SK-N-SH (cell line): ENCODE data around the gene VASN. TPM values are rescaled to one million over a fixed set of nuclear protein-coding genes. Genes with fewer than 3 reads are reported as not detected.

Source experiments
- CTCF ChIA-PET: fragments of 300-600, 350-600 bp; formaldehyde crosslinking; extraction: SDS; loops from one replicate; lab custom pipeline; 2021; lab: Yijun Ruan, JAX
- POLR2A ChIA-PET: fragments of 350-600 bp; sonication (Branson Sonifier 250); formaldehyde crosslinking; extraction: SDS; loops from one replicate; lab custom pipeline; 2020; ENCODE audit warnings: antibody characterized with exemption, inconsistent platforms; lab: Yijun Ruan, JAX
- DNase-seq: peaks from one replicate; pipeline ENCODE4 v3.0.0; 2012
- H2AFZ ChIP-seq: fragments of 200-600 bp; sonication (generic); 2 replicates; pipeline ENCODE4 v1.8.1; 2016; ENCODE audit warnings: antibody characterized with exemption, mild to moderate bottlenecking, low read depth
- H3F3A ChIP-seq: fragments of 200-600 bp; sonication (generic); replicated peaks from 2 replicates; pipeline ENCODE3; 2016; ENCODE audit warnings: antibody characterized with exemption, mild to moderate bottlenecking; ENCODE audit not compliant: insufficient read depth
- H3K27ac ChIP-seq, 2 experiments: fragments of 200-500 bp in 1 of 2; fragments of 200-600 bp in 1 of 2; sonication (Bioruptor generic) in 1 of 2; sonication (generic), shearing (Covaris generic) in 1 of 2; 2 replicates each; pipeline versions ENCODE4 v1.5.1 to v1.6.1; 2014 to 2016; ENCODE audit warnings: low read depth in 2 of 2, inconsistent platforms in 1 of 2, low read length in 1 of 2, mild to moderate bottlenecking in 1 of 2, mixed read lengths in 1 of 2
- H3K27me3 ChIP-seq: fragments of 200-600 bp; sonication (generic), shearing (Covaris generic); 2 replicates; pipeline ENCODE4 v1.6.1; 2016; ENCODE audit warnings: mixed run types; ENCODE audit not compliant: insufficient read depth
- H3K36me3 ChIP-seq, 2 experiments: fragments of 200-500 bp in 1 of 2; fragments of 200-600 bp in 1 of 2; sonication (Bioruptor generic) in 1 of 2; sonication (generic) in 1 of 2; replicated peaks in 1 of 2; 2 replicates each; pipeline versions ENCODE3 to v1.5.1; 2014 to 2016; ENCODE audit warnings: low read length in 1 of 2, mild to moderate bottlenecking in 1 of 2; ENCODE audit not compliant: insufficient read depth in 2 of 2, control insufficient read depth in 1 of 2
- H3K4me1 ChIP-seq, 2 experiments: fragments of 200-500 bp in 1 of 2; fragments of 200-600 bp in 1 of 2; sonication (Bioruptor generic) in 1 of 2; sonication (generic), shearing (Covaris generic) in 1 of 2; 2 replicates each; pipeline versions ENCODE4 v1.5.1 to v1.6.1; 2014 to 2016; ENCODE audit warnings: low read depth in 1 of 2, low read length in 1 of 2, mixed run types in 1 of 2; ENCODE audit not compliant: insufficient read depth in 2 of 2, control insufficient read depth in 1 of 2
- H3K4me2 ChIP-seq: fragments of 200-600 bp; sonication (generic), shearing (Covaris generic); 2 replicates; pipeline ENCODE4 v1.6.1; 2017; ENCODE audit warnings: mixed run types
- H3K4me3 ChIP-seq, 2 experiments: fragments of 200-500 bp in 1 of 2; fragments of 200-600 bp in 1 of 2; sonication (Bioruptor generic) in 1 of 2; sonication (generic), shearing (Covaris generic) in 1 of 2; 2 replicates each; pipeline versions ENCODE4 v1.5.1 to v1.8.1; 2014 to 2016; ENCODE audit warnings: low read depth in 2 of 2, inconsistent platforms in 1 of 2, low read length in 1 of 2, mild to moderate bottlenecking in 1 of 2, mixed read lengths in 1 of 2, moderate library complexity in 1 of 2
- H3K79me2 ChIP-seq: fragments of 200-600 bp; sonication (generic); 2 replicates; pipeline ENCODE4 v1.8.1; 2017; ENCODE audit warnings: mild to moderate bottlenecking; ENCODE audit not compliant: insufficient read depth
- H3K9ac ChIP-seq: fragments of 200-600 bp; sonication (generic); 2 replicates; pipeline ENCODE4 v1.6.1; 2017; ENCODE audit warnings: mixed run types
- H3K9me2 ChIP-seq: fragments of 200-600 bp; sonication (generic); 2 replicates; pipeline ENCODE4 v1.6.1; 2017; ENCODE audit warnings: mixed run types
- H3K9me3 ChIP-seq: fragments of 200-600 bp; sonication (generic); 2 replicates; pipeline ENCODE4 v1.6.1; 2017; ENCODE audit warnings: mixed run types, mild to moderate bottlenecking, moderate library complexity
- H4K20me1 ChIP-seq: fragments of 200-600 bp; sonication (generic); 2 replicates; pipeline ENCODE4 v1.6.1; 2017; ENCODE audit warnings: mild to moderate bottlenecking, mixed run types; ENCODE audit not compliant: insufficient read depth
- FOXM1 ChIP-seq: IDR thresholded peaks from 2 replicates; pipeline ENCODE4 v1.4.0; 2012; ENCODE audit warnings: low read depth, mild to moderate bottlenecking
- GABPA ChIP-seq: IDR thresholded peaks from 2 replicates; pipeline ENCODE4 v1.4.0; 2012; ENCODE audit warnings: low read depth, mild to moderate bottlenecking
- GATA2 ChIP-seq: sonication (generic); formaldehyde crosslinking; IDR thresholded peaks from 2 replicates; pipeline ENCODE4 v1.5.0; 2020; ENCODE audit warnings: mild to moderate bottlenecking, missing genetic modification reagents
- MEF2A ChIP-seq: IDR thresholded peaks from 2 replicates; pipeline ENCODE4 v1.4.0; 2012; ENCODE audit warnings: low read depth, borderline replicate concordance
- NFIC ChIP-seq: IDR thresholded peaks from 2 replicates; pipeline ENCODE4 v1.4.0; 2012; ENCODE audit warnings: borderline replicate concordance
- PBX3 ChIP-seq: IDR thresholded peaks from 2 replicates; pipeline ENCODE4; 2012
- POLR2AphosphoS5 ChIP-seq: IDR thresholded peaks from 2 replicates; pipeline ENCODE4 v1.6.1; 2012; ENCODE audit warnings: low read depth, low read length
- RAD21 ChIP-seq: IDR thresholded peaks from 2 replicates; pipeline ENCODE4 v1.6.1; 2012; ENCODE audit warnings: mild to moderate bottlenecking, low read length
- RCOR1 ChIP-seq: fragments of 150-350 bp; IDR thresholded peaks from 2 replicates; pipeline ENCODE4 v1.6.1; 2017; ENCODE audit warnings: antibody characterized with exemption, low read length
- RXRA ChIP-seq: IDR thresholded peaks from 2 replicates; pipeline ENCODE4 v1.4.0; 2012; ENCODE audit warnings: low read depth, mild to moderate bottlenecking, borderline replicate concordance
- SMC3 ChIP-seq: IDR thresholded peaks from 2 replicates; pipeline ENCODE4 v1.6.1; 2012; ENCODE audit warnings: low read depth, low read length, improper control_type of control experiment
- TAF1 ChIP-seq: IDR thresholded peaks from 2 replicates; pipeline ENCODE4 v1.6.1; 2012; ENCODE audit warnings: low read depth, mild to moderate bottlenecking, low read length, moderate library complexity, borderline replicate concordance
- TCF12 ChIP-seq: IDR thresholded peaks from 2 replicates; pipeline ENCODE4 v1.4.0; 2012
- TEAD4 ChIP-seq: IDR thresholded peaks from 2 replicates; pipeline ENCODE4 v1.4.0; 2012; ENCODE audit warnings: mild to moderate bottlenecking, borderline replicate concordance; ENCODE audit not compliant: insufficient read depth
- USF2 ChIP-seq: fragments of 150-350 bp; IDR thresholded peaks from 2 replicates; pipeline ENCODE4 v1.6.1; 2017; ENCODE audit warnings: antibody characterized with exemption, low read length, low read depth, borderline replicate concordance
- YY1 ChIP-seq: IDR thresholded peaks from 2 replicates; pipeline ENCODE4 v1.4.0; 2012; ENCODE audit warnings: low read depth, mild to moderate bottlenecking
- WGBS: methylation state at CpG from one replicate; pipeline ENCODE4 v1.1.6; 2017; ENCODE audit warnings: low lambda C conversion rate; 5-methylcytosine and 5-hydroxymethylcytosine counted together
- polyA plus RNA-seq, 3 experiments: library from polyadenylated mRNA; depleted of rRNA; stranded (reverse); fragments of >200 nt; gene quantifications; 2 replicates each; pipeline ENCODE4 v1.2.3, GENCODE V29; 2012
- TF ChIP-seq, protein P1 (sequence below): IDR thresholded peaks from 2 replicates; pipeline ENCODE4 v1.4.0; 2012; ENCODE audit warnings: low read depth, borderline replicate concordance
- TF ChIP-seq, protein P2 (sequence below): IDR thresholded peaks from 2 replicates; pipeline ENCODE4 v1.4.0; 2012; ENCODE audit warnings: low read depth
- TF ChIP-seq, protein P3 (sequence below): fragments of 150-350 bp; IDR thresholded peaks from 2 replicates; pipeline ENCODE4 v1.6.1; 2016; ENCODE audit warnings: mild to moderate bottlenecking, low read depth, low read length

The VASN gene
- polyA plus RNA-seq, 1 of the 3 experiments (the other 2 are of a cell fraction): 37.4 TPM

GRCh38 chr16:4337540-4338088 lies 34.0 kb upstream of the VASN start:
- 96% methylated on average over 3 of the region's 12 CpGs for WGBS
- Histone ChIP-seq H3K27ac (no peak overlapping the region), H3K9me2 (no peaks in the 10 kb centered on the region), H3K4me2 (no peak overlapping the region), H3K9ac (no peak overlapping the region), H3K79me2 (peaks cover 21% of the 10 kb centered on the region), H4K20me1 (no peaks in the 10 kb centered on the region), H2AFZ (no peak overlapping the region), H3K36me3 (peaks cover 3 to 53% of the 10 kb centered on the region in 2 experiments), H3K27me3 (no peaks in the 10 kb centered on the region), H3K4me1 (peaks cover 0 to 19% of the 10 kb centered on the region in 2 experiments; a peak in 1 of 4 replicates), H3F3A (peaks cover 3% of the 10 kb centered on the region), H3K9me3 (no peaks in the 10 kb centered on the region), H3K4me3 (no peak overlapping the region)
- ChIA-PET CTCF (interaction anchor here (1.0 to 10.6 kb wide), 7 partner anchors 8 to 355 kb away, joined by 3 to 153 read pairs (median 4); partner anchors contain the start of gene PAM16), POLR2A (interaction anchor here (0.8 kb wide), 1 partner anchor 84 kb away, joined by 3 read pairs; no protein-coding TSS in a partner anchor)
- DNase-seq: no peak
- TF ChIP-seq RXRA (no peak), GABPA (no peak), TAF1 (no peak), PBX3 (no peak), RCOR1 (no peak), FOXM1 (no peak), MEF2A (no peak), TEAD4 (no peak), NFIC (no peak), USF2 (no peak)
- TF ChIP-seq, protein P1, sequence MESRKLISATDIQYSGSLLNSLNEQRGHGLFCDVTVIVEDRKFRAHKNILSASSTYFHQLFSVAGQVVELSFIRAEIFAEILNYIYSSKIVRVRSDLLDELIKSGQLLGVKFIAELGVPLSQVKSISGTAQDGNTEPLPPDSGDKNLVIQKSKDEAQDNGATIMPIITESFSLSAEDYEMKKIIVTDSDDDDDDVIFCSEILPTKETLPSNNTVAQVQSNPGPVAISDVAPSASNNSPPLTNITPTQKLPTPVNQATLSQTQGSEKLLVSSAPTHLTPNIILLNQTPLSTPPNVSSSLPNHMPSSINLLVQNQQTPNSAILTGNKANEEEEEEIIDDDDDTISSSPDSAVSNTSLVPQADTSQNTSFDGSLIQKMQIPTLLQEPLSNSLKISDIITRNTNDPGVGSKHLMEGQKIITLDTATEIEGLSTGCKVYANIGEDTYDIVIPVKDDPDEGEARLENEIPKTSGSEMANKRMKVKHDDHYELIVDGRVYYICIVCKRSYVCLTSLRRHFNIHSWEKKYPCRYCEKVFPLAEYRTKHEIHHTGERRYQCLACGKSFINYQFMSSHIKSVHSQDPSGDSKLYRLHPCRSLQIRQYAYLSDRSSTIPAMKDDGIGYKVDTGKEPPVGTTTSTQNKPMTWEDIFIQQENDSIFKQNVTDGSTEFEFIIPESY: no peak

- ChIA-PET POLR2A (interaction anchor here (0.8 kb wide), 1 partner anchor 85 kb away, joined by 3 read pairs; no protein-coding TSS in a partner anchor), CTCF (interaction anchor here (1.0 to 10.6 kb wide), 7 partner anchors 8 to 355 kb away, joined by 4 to 153 read pairs (median 14); partner anchors contain the start of gene PAM16)
- H3K4me3 ChIP-seq: no peak overlapping the region
- H3K27ac ChIP-seq: no peak overlapping the region; a peak in 1 of 4 replicates
- H3K9me3 ChIP-seq: no peaks in the 10 kb centered on the region
- H3K79me2 ChIP-seq: peaks cover 24% of the 10 kb centered on the region
- no peak overlapping the region for H3K9ac ChIP-seq
- 78% methylated on average over 5 of the region's 12 CpGs for WGBS
- no peak overlapping the region for H3K4me2 ChIP-seq
- H3F3A ChIP-seq: peaks cover 3% of the 10 kb centered on the region
- no peaks in the 10 kb centered on the region for H4K20me1 ChIP-seq
- H3K4me1 ChIP-seq: peaks cover 0 to 19% of the 10 kb centered on the region in 2 experiments; a peak in 1 of 4 replicates
- peaks cover 3 to 47% of the 10 kb centered on the region in 2 experiments for H3K36me3 ChIP-seq
- H3K9me2 ChIP-seq: no peaks in the 10 kb centered on the region
- H3K27me3 ChIP-seq: no peaks in the 10 kb centered on the region
- DNase-seq: no peak
- H2AFZ ChIP-seq: no peak overlapping the region
- TF ChIP-seq POLR2AphosphoS5 (no peak), RCOR1 (no peak), RXRA (no peak), RAD21 (no peak), NFIC (no peak), TEAD4 (no peak), YY1 (no peak), TCF12 (no peak), GATA2 (CRISPR knock-in tag) (no peak), SMC3 (no peak)
- TF ChIP-seq, protein P1: no peak
- TF ChIP-seq, protein P2, sequence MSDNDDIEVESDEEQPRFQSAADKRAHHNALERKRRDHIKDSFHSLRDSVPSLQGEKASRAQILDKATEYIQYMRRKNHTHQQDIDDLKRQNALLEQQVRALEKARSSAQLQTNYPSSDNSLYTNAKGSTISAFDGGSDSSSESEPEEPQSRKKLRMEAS: no peak
- TF ChIP-seq, protein P3, sequence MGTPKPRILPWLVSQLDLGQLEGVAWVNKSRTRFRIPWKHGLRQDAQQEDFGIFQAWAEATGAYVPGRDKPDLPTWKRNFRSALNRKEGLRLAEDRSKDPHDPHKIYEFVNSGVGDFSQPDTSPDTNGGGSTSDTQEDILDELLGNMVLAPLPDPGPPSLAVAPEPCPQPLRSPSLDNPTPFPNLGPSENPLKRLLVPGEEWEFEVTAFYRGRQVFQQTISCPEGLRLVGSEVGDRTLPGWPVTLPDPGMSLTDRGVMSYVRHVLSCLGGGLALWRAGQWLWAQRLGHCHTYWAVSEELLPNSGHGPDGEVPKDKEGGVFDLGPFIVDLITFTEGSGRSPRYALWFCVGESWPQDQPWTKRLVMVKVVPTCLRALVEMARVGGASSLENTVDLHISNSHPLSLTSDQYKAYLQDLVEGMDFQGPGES: no peak
Observed at GRCh38 chr16:4338125-4338582, 33.5 kb upstream of the VASN start.
